Keratinocyte (primary cell): ENCODE data around the gene KRT33A.

Source experiments
- CTCF ChIP-seq, 3 experiments: IDR thresholded peaks in 1 of 3; conservative IDR thresholded peaks in 1 of 3; optimal IDR thresholded peaks in 1 of 3; 2 replicates in 2 of 3; 3 replicates in 1 of 3; pipeline versions ENCODE3 to v1.5.1; 2011; ENCODE audit warnings: low read length in 3 of 3, mild to moderate bottlenecking in 3 of 3, moderate library complexity in 2 of 3, control low read depth in 1 of 3, inconsistent platforms in 1 of 3; ENCODE audit not compliant: insufficient read depth in 2 of 3; ENCODE audit errors: extremely low read depth in 1 of 3
- EZH2 ChIP-seq: IDR thresholded peaks from one replicate; pipeline ENCODE4 v1.6.1; 2012; ENCODE audit warnings: inconsistent platforms, mild to moderate bottlenecking, low read length, moderate library complexity

GRCh38 chr17:41369023-41369422, 18.4 kb upstream of the KRT33A start:
- TF ChIP-seq CTCF (optimal IDR thresholded peaks at IDR 0.05 in 1 of 3, IDR thresholded peaks at IDR 0.05 in 1 of 3, conservative IDR thresholded peaks at IDR 0.05 in 1 of 3; ENCODE audit: extremely low read depth in 1 of 3, insufficient read depth in 2 of 3, low read length in 3 of 3) (no peak), EZH2 (no peak)
